CD14-positive monocyte (primary cell): Measurements from ENCODE around the gene PTPRD. TPM values are rescaled to one million over a fixed set of nuclear protein-coding genes. Genes with fewer than 3 reads are reported as not detected.
A peak's percentile ranks its signal among the peaks of the same experiment; 100 is the strongest.

Experiments
- DNase-seq, 3 donors: peaks; one replicate each; pipeline ENCODE4 v3.0.0-alpha.2; 2011 to 2022
- H2AFZ ChIP-seq: 2 replicates; pipeline ENCODE4 v1.6.0; 2012; ENCODE audit warnings: mild to moderate bottlenecking, low read depth, low read length, inconsistent platforms; ENCODE audit not compliant: insufficient read depth, poor library complexity, severe bottlenecking
- H3K27ac ChIP-seq, 2 donors: 1 replicate in 1 of 2; 2 replicates in 1 of 2; pipeline ENCODE4 v1.5.1; 2012 to 2013; ENCODE audit warnings: low read length in 2 of 2, control low read depth in 1 of 2, inconsistent platforms in 1 of 2, low read depth in 1 of 2, mild to moderate bottlenecking in 1 of 2
- H3K27me3 ChIP-seq, 2 donors: one replicate each; pipeline versions ENCODE4 v1.6.0 to v1.6.1; 2011 to 2013; ENCODE audit warnings: low read length in 2 of 2; ENCODE audit not compliant: control insufficient read depth in 2 of 2, insufficient read depth in 2 of 2
- H3K36me3 ChIP-seq, 2 donors: replicated peaks in 1 of 2; 1 replicate in 1 of 2; 2 replicates in 1 of 2; pipeline versions ENCODE4 v1.5.1 to v1.6.1; 2012 to 2013; ENCODE audit warnings: low read length in 2 of 2, control low read depth in 1 of 2, inconsistent platforms in 1 of 2, mild to moderate bottlenecking in 1 of 2; ENCODE audit not compliant: insufficient read depth in 2 of 2, control insufficient read depth in 1 of 2
- H3K4me1 ChIP-seq, 2 donors: 1 replicate in 1 of 2; 2 replicates in 1 of 2; pipeline versions ENCODE4 v1.5.1 to v1.6.1; 2012 to 2013; ENCODE audit warnings: low read length in 2 of 2, control low read depth in 1 of 2, inconsistent platforms in 1 of 2, mild to moderate bottlenecking in 1 of 2, moderate library complexity in 1 of 2; ENCODE audit not compliant: insufficient read depth in 2 of 2, control insufficient read depth in 1 of 2
- H3K4me2 ChIP-seq: replicated peaks from 2 replicates; pipeline ENCODE3; 2012; ENCODE audit warnings: low read length, moderate library complexity, mild to moderate bottlenecking; ENCODE audit not compliant: poor library complexity, severe bottlenecking; ENCODE audit errors: extremely low read depth
- H3K4me3 ChIP-seq, 3 experiments: fragments of 200-600 bp in 1 of 3; sonication (generic) in 1 of 3; replicated peaks in 1 of 3; 1 replicate in 2 of 3; 2 replicates in 1 of 3; pipeline ENCODE4 v1.5.1; 2011 to 2013; ENCODE audit warnings: low read length in 3 of 3, mild to moderate bottlenecking in 3 of 3, control low read depth in 2 of 3, low read depth in 2 of 3, inconsistent platforms in 1 of 3, moderate library complexity in 1 of 3
- H3K79me2 ChIP-seq: 2 replicates; pipeline ENCODE4 v1.6.0; 2012; ENCODE audit warnings: mild to moderate bottlenecking, control low read depth, inconsistent platforms, low read length, moderate library complexity; ENCODE audit not compliant: insufficient read depth
- H3K9ac ChIP-seq: 2 replicates; pipeline ENCODE4 v1.6.0; 2017; ENCODE audit warnings: low read length, mild to moderate bottlenecking; ENCODE audit not compliant: insufficient read depth, poor library complexity, severe bottlenecking
- H3K9me3 ChIP-seq, 2 donors: replicated peaks in 1 of 2; 1 replicate in 1 of 2; 2 replicates in 1 of 2; pipeline versions ENCODE4 v1.5.1 to v1.6.1; 2012 to 2013; ENCODE audit warnings: low read length in 2 of 2, control low read depth in 1 of 2; ENCODE audit not compliant: control insufficient read depth in 1 of 2, insufficient read depth in 1 of 2
- H4K20me1 ChIP-seq: 2 replicates; pipeline ENCODE4 v1.6.0; 2012; ENCODE audit warnings: mild to moderate bottlenecking, low read length, control low read depth, moderate library complexity; ENCODE audit not compliant: insufficient read depth
- H3K27ac Mint-ChIP-seq, 7 donors: one replicate each; pipeline ENCODE4 v1.8.0; 2020; ENCODE audit warnings: mild to moderate bottlenecking in 7 of 7, mixed read lengths in 7 of 7, moderate library complexity in 6 of 7, inconsistent platforms in 2 of 7
- H3K27me3 Mint-ChIP-seq, 3 donors: one replicate each; pipeline ENCODE4 v1.8.0; 2021 to 2022; ENCODE audit warnings: low read depth in 3 of 3, mild to moderate bottlenecking in 3 of 3, mixed read lengths in 3 of 3, moderate library complexity in 3 of 3, inconsistent platforms in 1 of 3
- H3K36me3 Mint-ChIP-seq, 2 donors: one replicate each; pipeline ENCODE4 v1.8.0; 2020; ENCODE audit warnings: mixed read lengths in 2 of 2, inconsistent platforms in 1 of 2, mild to moderate bottlenecking in 1 of 2
- H3K4me1 Mint-ChIP-seq: one replicate; pipeline ENCODE4 v1.8.0; 2020; ENCODE audit warnings: mild to moderate bottlenecking, mixed read lengths
- H3K4me3 Mint-ChIP-seq, 2 donors: one replicate each; pipeline ENCODE4 v1.8.0; 2020; ENCODE audit warnings: mild to moderate bottlenecking in 2 of 2, mixed read lengths in 2 of 2, moderate library complexity in 1 of 2
- H3K9me3 Mint-ChIP-seq, 7 donors: one replicate each; pipeline ENCODE4 v1.8.0; 2020 to 2022; ENCODE audit warnings: mixed read lengths in 7 of 7, mild to moderate bottlenecking in 6 of 7, moderate library complexity in 6 of 7, inconsistent platforms in 2 of 7
- WGBS: methylation state at CpG from one replicate; pipeline ENCODE4 v1.1.5; 2013; ENCODE audit warnings: missing lambda C conversion rate; ENCODE audit not compliant: insufficient coverage; 5-methylcytosine and 5-hydroxymethylcytosine counted together
- intact Hi-C, 2 donors: fragments of 100-400 bp; cut with micrococcal nuclease; formaldehyde crosslinking; loops; one replicate each; pipeline versions ENCODE4 v1.15.0 to v1.15.1; 2023
- polyA plus RNA-seq, 3 donors: library from polyadenylated mRNA; depleted of rRNA in 1 of 3; unstranded in 2 of 3; stranded (reverse) in 1 of 3; fragments of 300-500 nt in 2 of 3; fragments of >200 nt in 1 of 3; fragmentation: Illumina TruSeq in 2 of 3; gene quantifications; 1 replicate in 2 of 3; 2 replicates in 1 of 3; pipeline ENCODE4 v1.2.3, GENCODE V29; 2012 to 2021
- TF ChIP-seq, protein P1 (sequence below): fragments of 200-600 bp; IDR thresholded peaks from one replicate; pipeline ENCODE4 v1.8.0; 2022; ENCODE audit warnings: antibody characterized with exemption, mild to moderate bottlenecking

PTPRD gene
- polyA plus RNA-seq, 3 donors: not detected

DNA sequence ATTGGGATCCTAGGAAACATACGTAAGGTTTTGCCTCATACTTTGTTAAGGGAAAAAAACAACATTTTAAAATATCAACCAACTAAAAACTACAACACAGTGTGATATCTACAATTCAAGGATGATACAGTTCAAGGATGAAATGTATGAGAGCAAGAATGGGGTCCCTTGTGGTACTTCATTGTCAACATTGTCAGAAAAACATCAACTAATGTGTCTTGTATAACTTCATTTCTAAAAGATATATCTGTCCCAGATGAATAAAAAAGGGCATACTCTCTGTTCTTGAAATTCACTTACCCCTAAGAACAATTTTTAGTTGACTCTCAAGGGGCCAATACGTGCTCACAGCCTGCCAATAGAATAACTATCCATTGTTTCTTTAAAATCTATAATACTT, 1250.5 kb downstream of the PTPRD start:
- no peaks in the 10 kb centered on the region for H3K9me3 ChIP-seq
- DNase-seq: no peak
- Mint-ChIP-seq H3K36me3 (no peaks in the 10 kb centered on the region), H3K4me1 (no peaks in the 10 kb centered on the region), H3K4me3 (no peak overlapping the region), H3K9me3 (no peaks in the 10 kb centered on the region), H3K27me3 (no peaks in the 10 kb centered on the region), H3K27ac (no peak overlapping the region)
- H2AFZ ChIP-seq: no peak overlapping the region
- no peaks in the 10 kb centered on the region for H3K4me1 ChIP-seq
- no peak overlapping the region for H3K4me3 ChIP-seq
- H3K9ac ChIP-seq: no peak overlapping the region
- H3K36me3 ChIP-seq: no peaks in the 10 kb centered on the region
- H4K20me1 ChIP-seq: no peaks in the 10 kb centered on the region
- TF ChIP-seq, protein P1, sequence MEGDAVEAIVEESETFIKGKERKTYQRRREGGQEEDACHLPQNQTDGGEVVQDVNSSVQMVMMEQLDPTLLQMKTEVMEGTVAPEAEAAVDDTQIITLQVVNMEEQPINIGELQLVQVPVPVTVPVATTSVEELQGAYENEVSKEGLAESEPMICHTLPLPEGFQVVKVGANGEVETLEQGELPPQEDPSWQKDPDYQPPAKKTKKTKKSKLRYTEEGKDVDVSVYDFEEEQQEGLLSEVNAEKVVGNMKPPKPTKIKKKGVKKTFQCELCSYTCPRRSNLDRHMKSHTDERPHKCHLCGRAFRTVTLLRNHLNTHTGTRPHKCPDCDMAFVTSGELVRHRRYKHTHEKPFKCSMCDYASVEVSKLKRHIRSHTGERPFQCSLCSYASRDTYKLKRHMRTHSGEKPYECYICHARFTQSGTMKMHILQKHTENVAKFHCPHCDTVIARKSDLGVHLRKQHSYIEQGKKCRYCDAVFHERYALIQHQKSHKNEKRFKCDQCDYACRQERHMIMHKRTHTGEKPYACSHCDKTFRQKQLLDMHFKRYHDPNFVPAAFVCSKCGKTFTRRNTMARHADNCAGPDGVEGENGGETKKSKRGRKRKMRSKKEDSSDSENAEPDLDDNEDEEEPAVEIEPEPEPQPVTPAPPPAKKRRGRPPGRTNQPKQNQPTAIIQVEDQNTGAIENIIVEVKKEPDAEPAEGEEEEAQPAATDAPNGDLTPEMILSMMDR: no peak
- no peak overlapping the region for H3K4me2 ChIP-seq
- intact Hi-C loops: no loop called here
- H3K79me2 ChIP-seq: no peaks in the 10 kb centered on the region
- WGBS: no CpG with 5 or more reads among the region's 2 CpGs
- H3K27ac ChIP-seq: no peak overlapping the region
- no peaks in the 10 kb centered on the region for H3K27me3 ChIP-seq

- no peak for DNase-seq
- no peaks in the 10 kb centered on the region for H3K79me2 ChIP-seq
- H2AFZ ChIP-seq: no peak overlapping the region
- no peaks in the 10 kb centered on the region for H3K9me3 ChIP-seq
- no peak overlapping the region for H3K27ac Mint-ChIP-seq
- no peaks in the 10 kb centered on the region for H3K27me3 ChIP-seq
- H3K4me3 Mint-ChIP-seq: no peak overlapping the region
- no peak overlapping the region for H3K9ac ChIP-seq
- no peaks in the 10 kb centered on the region for H3K4me1 ChIP-seq
- H3K4me2 ChIP-seq: no peak overlapping the region
- no CpG with 5 or more reads among the region's 2 CpGs for WGBS
- no peaks in the 10 kb centered on the region for H3K36me3 Mint-ChIP-seq
- TF ChIP-seq, protein P1: peak; percentile 33
- no peaks in the 10 kb centered on the region for H3K9me3 Mint-ChIP-seq
- H4K20me1 ChIP-seq: no peaks in the 10 kb centered on the region
- H3K27me3 Mint-ChIP-seq: no peaks in the 10 kb centered on the region
- intact Hi-C loops: no loop called here
- H3K4me3 ChIP-seq: no peak overlapping the region
- H3K36me3 ChIP-seq: no peaks in the 10 kb centered on the region
- H3K4me1 Mint-ChIP-seq: no peaks in the 10 kb centered on the region
- no peak overlapping the region for H3K27ac ChIP-seq
These were observed 1259.8 kb downstream of the PTPRD start for GRCh38 chr9:9352877-9353481.
